Duodenal mucosa (tissue), 2 donors: Measurements from ENCODE around the gene ADAMTS19.

Experiments used
- H3K27ac ChIP-seq: one replicate; pipeline ENCODE4 v1.7.0; 2013; ENCODE audit warnings: low read depth, low read length
- H3K27me3 ChIP-seq, 2 donors: one replicate each; pipeline ENCODE4 v1.7.0; 2013; ENCODE audit warnings: low read length in 2 of 2, control low read depth in 1 of 2; ENCODE audit not compliant: insufficient read depth in 2 of 2, control insufficient read depth in 1 of 2
- H3K36me3 ChIP-seq, 2 donors: one replicate each; pipeline ENCODE4 v1.7.0; 2013; ENCODE audit warnings: low read length in 2 of 2, control low read depth in 1 of 2; ENCODE audit not compliant: insufficient read depth in 2 of 2, control insufficient read depth in 1 of 2
- H3K4me1 ChIP-seq, 2 donors: one replicate each; pipeline ENCODE4 v1.7.0; 2013; ENCODE audit warnings: low read length in 2 of 2, control low read depth in 1 of 2; ENCODE audit not compliant: insufficient read depth in 2 of 2, control insufficient read depth in 1 of 2
- H3K4me3 ChIP-seq, 2 donors: one replicate each; pipeline ENCODE4 v1.7.0; 2013; ENCODE audit warnings: low read length in 2 of 2, low read depth in 1 of 2
- H3K9ac ChIP-seq, 2 donors: one replicate each; pipeline ENCODE4 v1.7.0; 2013; ENCODE audit warnings: low read length in 2 of 2, low read depth in 1 of 2
- H3K9me3 ChIP-seq, 2 donors: one replicate each; pipeline ENCODE4 v1.7.0; 2013; ENCODE audit warnings: low read length in 2 of 2, control low read depth in 1 of 2; ENCODE audit not compliant: control insufficient read depth in 1 of 2

ADAMTS19 gene

GRCh38 chr5:129506086-129506485 is 46.0 kb downstream of the ADAMTS19 start:
- Histone ChIP-seq H3K27me3 (no peaks in the 10 kb centered on the region), H3K36me3 (no peaks in the 10 kb centered on the region), H3K27ac (no peak overlapping the region), H3K9ac (no peak overlapping the region), H3K9me3 (no peaks in the 10 kb centered on the region), H3K4me3 (no peak overlapping the region), H3K4me1 (no peaks in the 10 kb centered on the region)

GRCh38 chr5:129506950-129507349 is 46.9 kb downstream of the ADAMTS19 start:
- H3K27ac ChIP-seq, result no peak overlapping the region

GRCh38 chr5:129507527-129507926 is 47.4 kb downstream of the ADAMTS19 start:
- Histone ChIP-seq H3K9me3 (no peaks in the 10 kb centered on the region), H3K4me1 (no peaks in the 10 kb centered on the region), H3K4me3 (no peak overlapping the region), H3K36me3 (no peaks in the 10 kb centered on the region), H3K27me3 (no peaks in the 10 kb centered on the region), H3K27ac (no peak overlapping the region), H3K9ac (no peak overlapping the region)

More at GRCh38 chr5:129506950-129507349, 46.9 kb downstream of the ADAMTS19 start:
- Histone ChIP-seq H3K4me1 (no peaks in the 10 kb centered on the region), H3K27me3 (no peaks in the 10 kb centered on the region), H3K9me3 (no peaks in the 10 kb centered on the region), H3K4me3 (no peak overlapping the region), H3K36me3 (no peaks in the 10 kb centered on the region), H3K9ac (no peak overlapping the region)

- no peaks in the 10 kb centered on the region for H3K36me3 ChIP-seq
- H3K9ac ChIP-seq, result no peak overlapping the region
- H3K27ac ChIP-seq, result no peak overlapping the region
- H3K27me3 ChIP-seq, result no peaks in the 10 kb centered on the region
- no peak overlapping the region for H3K4me3 ChIP-seq
- H3K4me1 ChIP-seq, result no peaks in the 10 kb centered on the region
- no peaks in the 10 kb centered on the region for H3K9me3 ChIP-seq
Measured at GRCh38 chr5:129508606-129509005, 48.5 kb downstream of the ADAMTS19 start.

- Histone ChIP-seq H3K36me3 (no peaks in the 10 kb centered on the region), H3K27me3 (no peaks in the 10 kb centered on the region), H3K9ac (no peak overlapping the region), H3K4me1 (no peaks in the 10 kb centered on the region), H3K4me3 (no peak overlapping the region), H3K27ac (no peak overlapping the region), H3K9me3 (no peaks in the 10 kb centered on the region)
Measured at GRCh38 chr5:129509363-129509975, 49.4 kb downstream of the ADAMTS19 start.

GRCh38 chr5:129511291-129511690 is 51.2 kb downstream of the ADAMTS19 start:
- no peaks in the 10 kb centered on the region for H3K27me3 ChIP-seq

GRCh38 chr5:129541051-129541450 is 81.0 kb downstream of the ADAMTS19 start:
- Histone ChIP-seq H3K36me3 (no peaks in the 10 kb centered on the region), H3K27ac (no peak overlapping the region), H3K27me3 (no peaks in the 10 kb centered on the region), H3K9me3 (no peaks in the 10 kb centered on the region), H3K4me1 (no peaks in the 10 kb centered on the region), H3K9ac (no peak overlapping the region), H3K4me3 (no peak overlapping the region)

More at GRCh38 chr5:129511291-129511690, 51.2 kb downstream of the ADAMTS19 start:
- no peaks in the 10 kb centered on the region for H3K9me3 ChIP-seq
- H3K4me1 ChIP-seq, result no peaks in the 10 kb centered on the region
- H3K9ac ChIP-seq, result no peak overlapping the region
- no peak overlapping the region for H3K27ac ChIP-seq
- H3K4me3 ChIP-seq, result no peak overlapping the region
- no peaks in the 10 kb centered on the region for H3K36me3 ChIP-seq

- H3K27me3 ChIP-seq, result no peaks in the 10 kb centered on the region
- H3K9me3 ChIP-seq, result no peaks in the 10 kb centered on the region
- no peak overlapping the region for H3K9ac ChIP-seq
- no peaks in the 10 kb centered on the region for H3K4me1 ChIP-seq
- no peaks in the 10 kb centered on the region for H3K36me3 ChIP-seq
- H3K27ac ChIP-seq, result no peak overlapping the region
- H3K4me3 ChIP-seq, result no peak overlapping the region
Measured at GRCh38 chr5:129541648-129542251, 81.7 kb downstream of the ADAMTS19 start.

- no peaks in the 10 kb centered on the region for H3K9me3 ChIP-seq
- H3K27ac ChIP-seq, result no peak overlapping the region
- H3K36me3 ChIP-seq, result no peaks in the 10 kb centered on the region
- H3K4me1 ChIP-seq, result no peaks in the 10 kb centered on the region
- no peak overlapping the region for H3K9ac ChIP-seq
- H3K4me3 ChIP-seq, result no peak overlapping the region
- H3K27me3 ChIP-seq, result no peaks in the 10 kb centered on the region
Measured at GRCh38 chr5:129547137-129547536, 87.0 kb downstream of the ADAMTS19 start.

GRCh38 chr5:129554134-129554904 is 94.2 kb downstream of the ADAMTS19 start:
- Histone ChIP-seq H3K4me3 (no peak overlapping the region), H3K9ac (no peak overlapping the region), H3K9me3 (no peaks in the 10 kb centered on the region)

More at GRCh38 chr5:129554134-129554904, 94.2 kb downstream of the ADAMTS19 start:
- no peak overlapping the region for H3K27ac ChIP-seq
- no peaks in the 10 kb centered on the region for H3K4me1 ChIP-seq
- no peaks in the 10 kb centered on the region for H3K27me3 ChIP-seq
- no peaks in the 10 kb centered on the region for H3K36me3 ChIP-seq
